Posterior cingulate gyrus (tissue), 11 donors: ENCODE data around the gene SLC6A8.
A peak's percentile ranks its signal among the peaks of the same experiment; 100 is the strongest.
"Not testable (repeated sequence)": the region's sequence is repeated elsewhere in the genome, so short reads cannot be mapped to it uniquely, and the experiment has no call there.

Source experiments
- DNase-seq, 10 donors: peaks; one replicate each; pipeline versions ENCODE4 v3.0.0 to v3.0.0-alpha.2; 2020 to 2021; ENCODE audit warnings: mixed read lengths in 3 of 10
- intact Hi-C: fragments of 100-400 bp; cut with DNase I; formaldehyde crosslinking; loops from one replicate; pipeline ENCODE4 v1.15.1; 2023

Gene SLC6A8

DNA sequence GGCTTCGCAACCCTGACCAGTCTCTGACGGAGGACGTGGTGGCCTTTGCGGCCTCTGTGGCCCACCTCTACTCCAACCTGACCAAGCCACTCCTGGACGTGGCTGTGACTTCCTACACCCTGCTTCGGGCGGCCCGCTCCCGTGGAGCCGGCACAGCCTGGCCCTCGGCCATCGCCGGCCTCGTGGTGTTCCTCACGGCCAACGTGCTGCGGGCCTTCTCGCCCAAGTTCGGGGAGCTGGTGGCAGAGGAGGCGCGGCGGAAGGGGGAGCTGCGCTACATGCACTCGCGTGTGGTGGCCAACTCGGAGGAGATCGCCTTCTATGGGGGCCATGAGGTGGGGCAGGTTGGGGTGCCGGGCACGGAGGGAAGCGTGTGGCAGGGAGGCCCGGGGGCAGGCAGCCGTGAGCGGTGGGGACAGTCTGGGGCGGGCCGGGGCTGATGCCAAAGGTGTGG lies 38.1 kb downstream of the SLC6A8 start:
- DNase-seq, result peak in 1 of 10 donors; percentile 87
- intact Hi-C loops, result no loop called here

DNA sequence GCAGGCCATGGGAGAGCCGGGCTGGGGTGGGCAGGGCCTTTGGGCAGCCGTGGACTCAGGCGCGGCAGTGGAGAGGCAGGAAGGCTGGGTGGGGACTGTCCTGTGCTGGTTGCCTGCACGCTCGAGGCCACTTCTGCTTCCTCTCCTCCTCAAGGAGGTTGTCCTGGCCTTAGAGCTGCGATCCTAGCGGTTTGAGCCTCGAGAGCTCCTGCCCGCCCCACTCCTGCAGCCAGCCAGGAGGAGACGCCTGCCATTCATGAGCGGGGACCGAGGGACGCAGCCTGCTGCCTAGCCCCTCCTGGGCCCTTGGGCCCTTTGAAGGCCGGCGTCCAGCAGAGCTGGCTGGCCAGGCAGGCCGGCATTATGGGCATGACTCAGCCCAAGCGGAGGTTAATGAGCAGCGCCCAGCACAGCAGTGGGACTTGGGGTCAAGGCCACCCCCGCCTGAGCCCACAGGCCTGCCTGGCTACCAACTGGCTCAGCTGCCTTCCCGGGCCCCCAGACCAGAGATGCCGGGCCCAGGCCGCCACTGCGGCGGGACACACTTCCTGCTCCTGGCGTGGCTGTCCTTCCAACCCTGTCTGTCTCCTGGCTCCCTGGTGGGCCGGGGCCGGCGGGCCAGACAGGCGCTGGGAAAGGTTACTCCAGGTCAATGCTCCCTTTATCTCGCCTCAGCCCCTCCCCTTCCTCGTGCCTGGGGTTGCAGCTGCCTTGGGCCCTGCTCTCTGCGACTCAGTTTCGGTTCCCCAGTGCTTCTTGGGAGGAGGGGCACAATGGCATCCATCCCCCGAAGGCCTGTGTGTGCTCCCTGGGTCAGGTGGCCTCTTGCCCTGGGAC lies 38.8 kb downstream of the SLC6A8 start:
- intact Hi-C loops, result no loop called here
- DNase-seq, result peak in 6 of 10 donors; percentile 27 to 90 (median 36)

DNA sequence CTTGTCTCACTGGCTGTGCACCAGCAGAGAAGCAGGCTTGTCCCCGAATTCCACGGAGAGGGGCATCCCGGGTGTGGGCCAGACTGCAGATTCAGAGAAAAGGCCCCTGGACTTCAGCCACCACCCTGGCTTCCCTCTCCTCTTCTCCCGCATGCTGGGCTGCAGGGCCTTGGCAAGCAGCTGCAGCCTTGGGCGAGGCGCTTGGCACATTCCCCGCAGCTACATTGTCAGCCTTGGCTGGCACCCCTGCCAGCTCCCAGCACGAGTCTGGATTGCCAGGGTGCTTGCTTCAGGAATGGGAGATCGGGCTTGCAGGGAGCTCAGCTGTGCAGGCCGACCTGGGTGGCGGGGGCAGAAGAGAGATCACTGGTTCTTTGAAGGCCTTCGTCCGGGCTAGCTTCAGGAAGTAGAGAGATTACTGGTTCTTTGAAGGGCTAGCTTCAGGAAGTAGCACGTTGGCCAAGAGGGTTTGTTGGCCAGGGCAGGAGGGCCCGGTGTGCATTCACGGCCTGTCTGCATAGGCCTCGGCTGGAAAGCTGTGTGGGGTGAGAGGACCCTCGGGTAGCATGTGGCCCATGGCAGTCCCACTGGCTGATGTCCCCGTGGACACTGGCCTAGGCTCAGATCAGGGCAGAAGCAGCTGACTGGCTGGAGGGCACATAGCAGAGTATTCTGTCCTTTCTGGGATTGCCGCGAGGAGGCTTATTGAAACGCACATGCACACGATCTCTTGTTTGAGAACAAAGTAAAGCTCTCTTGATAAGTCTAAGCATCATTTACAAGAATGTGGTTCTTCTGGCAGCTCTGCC lies 39.6 kb downstream of the SLC6A8 start:
- intact Hi-C loops, result no loop called here
- peak; percentile 60 to 95 (median 71) for DNase-seq

DNA sequence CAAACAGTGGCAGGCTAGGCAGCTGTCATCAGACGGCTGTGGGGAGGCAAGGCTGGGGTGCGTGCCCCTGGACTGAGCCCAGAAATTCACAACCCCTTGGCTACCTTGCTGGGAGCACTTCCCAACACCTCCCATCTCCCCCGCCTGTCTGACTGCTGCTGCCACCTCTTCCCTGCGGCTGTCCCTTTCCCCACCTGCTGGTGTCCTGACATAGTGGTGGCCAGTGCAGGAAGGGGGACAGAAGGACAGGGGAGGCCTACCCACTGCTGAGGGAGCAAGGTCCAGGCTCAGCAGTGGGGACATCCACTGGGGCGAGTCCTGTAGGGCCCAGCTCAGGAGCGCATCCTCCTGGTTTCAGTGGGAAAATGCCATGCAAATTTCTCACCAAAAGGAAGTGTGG lies 40.4 kb downstream of the SLC6A8 start:
- DNase-seq, result peak in 1 of 10 donors; percentile 71
- intact Hi-C loops, result no loop called here

DNA sequence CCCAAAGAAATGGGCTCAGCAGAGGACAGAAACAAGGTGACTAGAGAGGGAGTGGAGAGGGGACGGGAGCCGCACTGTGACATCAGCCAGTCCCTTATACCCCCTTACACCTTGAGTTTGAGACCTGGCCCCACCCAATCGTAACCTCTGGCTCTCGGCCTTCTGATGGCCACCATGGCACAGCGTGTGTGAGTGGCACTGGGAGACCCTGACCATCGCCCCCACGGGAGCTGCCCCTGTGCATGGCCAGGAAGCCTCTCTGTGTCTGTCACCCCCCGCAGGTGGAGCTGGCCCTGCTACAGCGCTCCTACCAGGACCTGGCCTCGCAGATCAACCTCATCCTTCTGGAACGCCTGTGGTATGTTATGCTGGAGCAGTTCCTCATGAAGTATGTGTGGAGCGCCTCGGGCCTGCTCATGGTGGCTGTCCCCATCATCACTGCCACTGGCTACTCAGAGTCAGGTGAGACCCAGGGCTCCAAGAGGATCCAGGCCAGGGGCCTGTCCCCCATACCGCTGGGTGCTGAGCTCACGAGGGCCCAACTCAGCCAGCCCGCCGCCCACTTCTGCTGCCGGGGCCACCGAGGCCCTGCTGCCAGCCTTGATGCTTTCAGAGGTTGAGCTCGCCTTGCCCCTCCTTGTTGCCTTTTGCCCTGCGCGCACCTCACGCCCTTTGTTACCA lies 41.4 kb downstream of the SLC6A8 start:
- DNase-seq, result peak in 2 of 10 donors; percentile 48 to 74
- intact Hi-C loops, result no loop called here

DNA sequence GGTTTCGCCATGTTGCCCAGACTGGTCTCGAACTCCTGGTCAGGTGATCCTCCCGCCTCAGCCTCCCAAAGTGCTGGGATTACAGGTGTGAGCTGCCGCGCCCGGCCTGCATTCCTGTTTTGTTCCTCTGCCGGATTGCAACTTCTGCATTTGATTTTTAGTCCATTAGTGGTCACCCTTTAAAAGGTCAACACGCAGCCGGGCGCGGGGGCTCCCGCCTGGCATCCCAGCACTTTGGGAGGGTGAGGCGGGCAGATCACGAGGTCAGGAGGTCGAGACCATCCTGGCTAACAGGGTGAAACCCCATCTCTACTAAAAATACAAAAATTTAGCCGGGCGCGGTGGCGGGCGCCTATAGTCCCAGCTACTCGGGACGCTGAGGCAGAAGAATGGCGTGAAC lies 42.4 kb downstream of the SLC6A8 start:
- peak in 2 of 10 donors; percentile 68 to 70 for DNase-seq
- intact Hi-C loops, result not testable (repeated sequence)

DNA sequence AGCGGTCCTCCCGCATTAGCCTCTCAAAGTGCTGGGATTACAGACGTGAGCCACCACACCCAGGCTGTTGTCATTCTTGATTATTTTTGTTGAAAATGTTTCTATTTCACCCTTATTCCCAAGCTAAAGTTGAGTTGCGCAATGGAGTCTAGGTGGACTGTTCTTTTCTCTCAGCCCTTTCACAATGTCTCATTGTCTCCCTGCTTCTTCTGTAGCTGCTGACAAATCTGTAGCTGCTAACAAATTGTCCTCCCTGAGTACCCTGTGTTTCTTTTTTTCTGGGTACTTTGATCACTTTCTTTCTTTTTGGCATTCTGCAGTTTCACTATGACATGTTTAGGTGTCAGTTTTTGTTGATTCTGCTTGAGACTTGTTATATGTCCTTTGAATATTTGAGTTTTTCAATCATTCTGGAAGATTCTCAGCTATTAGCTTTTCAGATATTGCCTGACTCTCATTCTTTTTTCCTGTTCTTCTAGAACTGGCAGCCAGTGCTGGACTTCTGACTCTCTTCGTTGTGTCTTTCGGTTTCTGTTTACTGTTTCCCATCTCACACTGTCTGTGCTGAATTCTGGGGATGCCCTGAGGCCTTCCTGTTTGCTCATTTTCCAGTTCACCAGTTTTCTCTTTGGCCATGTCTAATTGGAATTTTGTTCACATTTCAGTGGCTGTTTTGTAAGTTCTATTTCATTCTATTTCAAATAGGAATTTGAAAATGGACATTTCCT lies 43.6 kb downstream of the SLC6A8 start:
- no peak for DNase-seq
- intact Hi-C loops, result no loop called here

DNA sequence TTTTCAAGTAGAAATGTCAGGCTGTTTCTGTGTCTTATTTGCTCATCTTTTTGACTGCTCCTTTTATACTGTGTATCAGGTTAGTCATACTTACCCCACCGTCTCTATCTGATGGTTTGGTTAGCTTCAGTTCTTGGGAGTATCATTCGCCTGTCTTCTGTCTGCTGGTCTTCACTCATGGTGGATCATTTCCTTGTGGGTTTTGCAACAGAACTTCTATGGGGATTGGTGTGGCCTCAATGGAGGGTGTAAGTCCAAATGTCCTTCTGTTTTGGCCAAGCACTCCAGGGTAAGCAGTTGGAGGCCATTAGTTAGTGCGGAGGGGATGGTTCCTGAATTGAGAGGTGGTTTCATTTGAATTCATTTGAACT lies 44.1 kb downstream of the SLC6A8 start:
- no peak for DNase-seq
- intact Hi-C loops, result no loop called here

DNA sequence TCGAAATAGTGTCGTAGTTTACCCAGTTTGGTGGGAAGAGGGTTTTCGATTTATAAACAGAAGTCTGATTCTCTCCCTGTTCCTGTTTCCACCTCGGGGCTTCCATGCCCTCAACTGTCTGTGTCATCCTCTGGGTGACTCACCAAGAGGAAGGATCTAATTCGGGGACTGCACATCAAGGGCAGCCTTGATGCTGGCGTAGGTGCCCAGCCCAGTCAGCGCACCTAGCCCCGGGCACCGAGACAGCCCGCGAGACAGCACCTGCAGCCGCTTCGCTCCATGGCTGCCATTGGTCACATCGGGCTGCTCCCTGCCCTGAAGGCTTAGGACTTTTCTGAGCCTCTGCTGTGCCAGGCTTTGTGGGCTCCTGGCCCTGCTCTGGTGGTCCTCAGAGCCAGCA lies 44.7 kb downstream of the SLC6A8 start:
- intact Hi-C loops, result no loop called here
- DNase-seq, result peak in 2 of 10 donors; percentile 70 to 74

DNA sequence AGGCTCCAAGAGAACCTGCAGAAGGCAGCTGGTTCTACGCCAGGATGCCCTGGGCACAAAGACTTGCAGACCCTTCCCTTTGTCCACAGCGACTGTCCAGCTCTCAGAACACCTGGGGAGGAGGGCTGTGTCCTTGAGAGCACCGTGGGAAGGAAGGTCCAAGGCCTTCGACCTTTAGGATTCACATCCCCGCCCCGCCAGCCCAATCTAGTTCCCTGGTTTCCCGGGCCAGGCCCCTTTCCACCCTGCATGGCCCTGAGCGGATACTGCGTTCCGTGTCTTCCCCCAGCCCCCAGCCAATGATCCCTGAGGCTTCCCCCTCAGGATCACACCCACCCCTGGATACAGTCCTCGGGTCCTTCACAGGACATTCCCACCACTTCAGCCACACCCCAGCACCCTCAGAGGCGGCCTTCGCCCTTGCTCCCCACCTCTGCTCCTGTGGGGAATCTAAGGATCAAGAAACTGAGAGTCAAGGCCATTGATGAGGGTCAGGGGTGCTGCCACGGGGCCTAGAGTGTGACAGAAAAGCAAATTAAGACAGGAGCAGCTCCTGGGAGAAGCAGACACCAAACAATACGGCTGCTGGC lies 46.0 kb downstream of the SLC6A8 start:
- peak in 1 of 10 donors; percentile 64 for DNase-seq
- intact Hi-C loops, result no loop called here

DNA sequence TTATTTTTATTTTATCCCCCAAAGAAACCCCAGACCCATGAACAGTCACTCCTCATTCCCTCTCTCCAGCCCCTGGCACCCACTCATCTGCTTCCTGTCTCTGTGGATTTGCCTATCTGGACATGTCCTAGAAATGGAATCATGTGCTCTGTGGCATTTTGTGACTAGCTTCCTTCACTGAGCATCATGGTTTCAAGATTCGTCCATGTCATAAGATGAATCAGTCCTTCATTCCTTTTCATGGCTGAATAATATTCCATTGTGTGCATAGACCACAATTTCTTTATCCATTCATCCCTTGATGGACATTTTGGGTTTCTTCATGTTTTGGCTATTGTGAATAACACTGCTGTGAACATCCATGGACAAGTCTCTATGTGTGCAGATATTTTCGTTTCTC lies 47.1 kb downstream of the SLC6A8 start:
- intact Hi-C loops, result no loop called here
- DNase-seq, result no peak

DNA sequence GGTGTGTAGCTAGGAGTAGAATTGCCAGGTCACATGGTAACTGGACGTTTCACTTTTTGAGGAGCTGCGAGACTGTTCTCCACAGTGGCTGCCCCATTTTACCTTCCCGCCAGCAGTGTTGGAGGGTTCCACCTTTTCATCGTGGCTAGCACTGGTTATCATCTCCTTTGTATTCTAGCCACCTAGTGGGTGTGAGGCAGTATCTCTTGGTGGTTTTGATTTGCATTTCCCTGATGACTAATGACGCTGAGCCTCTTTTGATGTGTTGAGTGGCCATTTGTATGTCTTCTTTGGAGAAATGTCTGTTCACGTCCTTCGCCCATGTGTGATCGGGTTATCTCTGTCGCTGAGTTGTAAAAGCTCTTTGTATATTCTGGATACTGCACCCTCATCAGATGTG lies 47.5 kb downstream of the SLC6A8 start:
- no peak for DNase-seq
- intact Hi-C loops, result no loop called here

DNA sequence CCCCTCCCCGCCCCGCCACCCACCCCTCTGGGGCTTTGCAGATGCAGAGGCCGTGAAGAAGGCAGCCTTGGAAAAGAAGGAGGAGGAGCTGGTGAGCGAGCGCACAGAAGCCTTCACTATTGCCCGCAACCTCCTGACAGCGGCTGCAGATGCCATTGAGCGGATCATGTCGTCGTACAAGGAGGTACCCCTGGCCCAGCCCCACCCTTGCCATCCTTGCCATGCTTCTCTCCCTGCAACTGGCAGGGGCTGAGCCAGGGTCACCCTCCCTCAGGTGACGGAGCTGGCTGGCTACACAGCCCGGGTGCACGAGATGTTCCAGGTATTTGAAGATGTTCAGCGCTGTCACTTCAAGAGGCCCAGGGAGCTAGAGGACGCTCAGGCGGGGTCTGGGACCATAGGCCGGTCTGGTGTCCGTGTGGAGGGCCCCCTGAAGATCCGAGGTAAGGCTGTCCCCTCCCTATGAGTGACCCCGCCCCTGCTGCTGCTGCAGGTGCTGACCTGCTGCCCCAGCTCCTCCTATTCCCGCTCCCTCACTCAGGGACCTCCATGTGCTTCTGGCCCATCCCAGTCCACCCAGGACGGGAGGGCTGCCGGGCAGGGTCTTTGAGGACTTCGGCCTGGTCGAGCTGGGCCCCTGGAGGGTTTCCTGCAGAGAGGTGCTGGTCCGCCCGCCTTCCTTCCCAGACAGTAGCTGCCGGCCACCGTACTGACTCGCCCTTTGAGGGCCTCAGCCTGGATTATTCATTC lies 48.5 kb downstream of the SLC6A8 start:
- peak in 2 of 10 donors; percentile 57 to 62 for DNase-seq
- intact Hi-C loops, result no loop called here

DNA sequence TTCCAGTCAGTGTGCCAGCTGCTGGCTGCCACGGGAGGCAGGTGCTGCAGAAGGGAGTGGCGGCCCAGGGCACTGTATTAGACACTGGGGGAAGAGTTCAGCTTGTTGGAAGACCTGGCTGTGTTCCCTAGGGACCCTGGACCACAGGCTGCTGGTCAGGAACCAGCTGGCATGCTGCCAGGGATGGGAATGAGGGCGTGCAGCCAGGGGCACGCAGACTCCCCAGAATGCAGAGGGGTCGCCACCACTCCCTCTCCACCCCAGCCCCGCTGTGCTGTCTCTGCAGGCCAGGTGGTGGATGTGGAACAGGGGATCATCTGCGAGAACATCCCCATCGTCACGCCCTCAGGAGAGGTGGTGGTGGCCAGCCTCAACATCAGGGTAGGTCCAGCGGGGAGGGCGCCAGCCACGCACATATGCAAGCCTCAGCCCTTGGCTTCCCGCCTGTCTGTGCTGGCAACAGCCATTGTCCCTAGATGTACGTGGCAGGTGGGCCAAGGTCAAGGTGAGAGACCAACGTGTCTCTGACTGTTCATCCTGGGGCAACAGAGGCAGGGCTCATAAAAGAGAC lies 49.2 kb downstream of the SLC6A8 start:
- intact Hi-C loops, result no loop called here
- peak in 2 of 10 donors; percentile 64 to 70 for DNase-seq

DNA sequence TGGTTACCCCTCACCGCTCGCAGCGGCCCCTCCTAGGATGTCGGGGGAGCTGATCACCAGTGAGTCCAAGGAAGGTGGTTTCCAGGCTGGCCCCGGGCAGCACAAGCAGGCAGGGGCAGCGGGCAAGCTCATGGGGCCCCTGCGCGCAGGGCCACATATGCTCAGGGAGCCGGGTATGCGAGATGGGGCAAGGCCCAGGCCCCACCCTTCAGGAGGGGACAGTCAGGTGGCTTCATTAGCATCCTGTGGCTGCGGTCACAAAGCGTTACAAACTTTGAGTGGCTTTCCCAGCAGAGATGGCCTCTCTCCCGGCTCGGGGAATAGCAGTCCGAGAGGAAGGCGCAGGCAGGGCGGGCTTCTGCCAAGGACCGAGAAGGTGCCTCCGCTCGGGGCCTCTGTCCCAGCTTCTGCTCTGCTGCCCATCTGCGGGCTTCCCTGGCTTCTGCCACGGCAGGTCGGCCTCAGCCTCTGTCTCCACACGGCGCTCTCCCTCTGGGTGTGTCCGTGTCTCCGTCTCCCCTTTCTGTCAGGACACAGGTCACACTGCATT lies 50.4 kb downstream of the SLC6A8 start:
- DNase-seq, result peak in 2 of 10 donors; percentile 62 to 73
- intact Hi-C loops, result no loop called here

DNA sequence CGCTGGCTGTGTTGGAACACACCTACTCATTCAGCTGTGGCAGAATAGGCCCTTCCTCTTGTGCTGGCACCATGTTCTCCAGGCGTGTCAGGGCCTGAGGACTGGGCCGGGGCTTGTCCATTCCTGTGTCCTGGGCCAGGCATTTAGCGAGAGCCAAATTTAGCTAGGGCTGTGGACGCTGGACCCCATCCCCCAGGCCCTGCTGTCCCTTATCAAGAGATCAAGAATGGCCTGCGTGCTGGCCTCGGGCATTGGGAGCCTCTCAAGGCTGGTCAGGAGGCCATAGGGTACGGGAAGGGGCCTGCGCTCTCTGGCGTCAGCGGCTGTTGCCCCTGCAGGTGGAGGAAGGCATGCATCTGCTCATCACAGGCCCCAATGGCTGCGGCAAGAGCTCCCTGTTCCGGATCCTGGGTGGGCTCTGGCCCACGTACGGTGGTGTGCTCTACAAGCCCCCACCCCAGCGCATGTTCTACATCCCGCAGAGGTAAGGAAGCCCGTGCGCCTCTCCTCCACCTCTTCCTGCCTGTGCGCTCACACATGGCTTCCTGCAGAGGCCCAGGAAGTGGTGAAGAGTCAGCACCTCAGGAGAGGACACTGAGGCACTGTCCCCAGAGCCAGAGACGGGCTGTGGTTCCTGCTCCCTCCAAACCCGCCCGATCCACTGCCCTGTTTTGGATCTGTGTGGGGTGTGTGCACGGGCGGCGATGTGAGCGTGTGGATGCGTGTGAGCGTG lies 52.2 kb downstream of the SLC6A8 start:
- DNase-seq, result peak in 3 of 10 donors; percentile 52 to 65 (median 65)
- intact Hi-C loops, result no loop called here

DNA sequence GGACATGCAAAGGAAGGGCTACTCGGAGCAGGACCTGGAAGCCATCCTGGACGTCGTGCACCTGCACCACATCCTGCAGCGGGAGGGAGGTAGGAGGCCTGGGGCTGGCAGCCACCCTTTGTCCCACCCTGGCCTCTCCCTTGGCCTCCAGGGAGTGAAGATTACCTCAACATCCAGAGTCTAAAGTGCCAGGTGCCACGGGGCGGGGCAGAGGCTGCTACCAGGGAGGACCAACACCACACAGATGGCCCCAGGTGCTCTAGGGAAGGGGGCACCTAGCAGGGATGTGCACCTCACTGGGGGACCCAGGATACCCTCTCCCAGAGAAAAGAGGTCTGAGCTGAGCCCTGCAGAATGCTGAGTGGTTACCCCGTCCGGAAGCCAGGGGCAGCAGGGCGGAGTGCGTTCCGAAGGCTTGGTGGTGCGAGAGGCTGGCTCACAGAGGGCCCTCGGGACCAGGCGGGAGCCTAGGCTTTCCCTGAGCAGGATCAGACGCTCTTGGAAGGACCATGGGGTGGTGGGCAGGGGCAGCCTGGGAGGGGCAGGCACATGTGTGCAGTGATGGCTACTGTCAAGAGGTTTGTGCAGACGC lies 53.0 kb downstream of the SLC6A8 start:
- DNase-seq, result peak in 2 of 10 donors; percentile 42 to 69
- intact Hi-C loops, result no loop called here
